ENCODE measurements around the gene KRTAP5-4.

Gene KRTAP5-4

DNA sequence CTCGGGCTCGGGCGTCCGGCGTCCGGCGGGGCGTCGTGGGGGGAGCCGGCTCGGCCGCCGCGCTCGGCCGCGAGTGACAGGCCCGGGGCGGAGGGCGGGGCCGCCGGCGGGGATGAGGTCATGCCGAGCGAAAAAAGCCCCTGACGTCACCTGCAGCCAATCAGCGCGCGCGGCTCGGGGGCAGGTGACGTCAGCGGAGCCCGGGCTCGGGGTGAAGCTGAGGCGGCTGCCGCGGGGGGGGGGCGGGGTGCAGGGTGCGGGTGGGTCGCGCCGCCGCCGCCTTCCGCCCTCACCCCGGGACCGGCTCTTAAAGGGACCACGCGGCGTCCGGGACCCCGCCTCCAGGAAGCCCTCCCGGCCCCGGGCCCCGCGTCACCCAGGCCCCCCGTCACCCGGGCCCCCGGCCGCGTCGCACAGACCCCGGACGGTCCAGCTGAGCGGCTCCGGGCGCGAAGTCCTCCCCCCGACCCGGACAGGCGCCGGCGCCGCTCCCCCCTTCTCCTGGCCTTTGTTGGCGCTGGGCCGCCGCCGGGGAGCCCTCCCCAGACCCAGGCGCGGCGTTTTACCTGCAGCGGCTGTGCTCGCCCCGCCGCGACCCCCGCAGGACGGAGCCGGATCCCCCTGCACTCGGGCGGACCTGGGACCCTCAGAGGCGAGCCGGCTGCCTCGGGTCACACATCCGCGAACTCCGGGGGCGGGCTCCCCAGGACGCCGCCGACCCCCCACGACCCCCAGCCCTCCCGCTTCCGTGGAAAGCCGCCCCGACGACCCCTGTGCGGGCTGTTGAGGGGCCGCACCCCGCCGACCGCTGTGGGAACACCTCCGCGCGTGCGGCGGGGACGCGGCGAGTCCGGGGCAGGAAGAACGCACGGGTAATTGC, 49.5 kb downstream of the KRTAP5-4 start, which contains the start of gene DUSP8:
Gene DUSP8 (minus strand): TSS at position 75 of the 880 bp plus-strand sequence. CDS start 6,445 bp downstream, outside the sequence.
- DNase-seq (ENCODE audit: low spot score) = peak; percentile 94

DNA sequence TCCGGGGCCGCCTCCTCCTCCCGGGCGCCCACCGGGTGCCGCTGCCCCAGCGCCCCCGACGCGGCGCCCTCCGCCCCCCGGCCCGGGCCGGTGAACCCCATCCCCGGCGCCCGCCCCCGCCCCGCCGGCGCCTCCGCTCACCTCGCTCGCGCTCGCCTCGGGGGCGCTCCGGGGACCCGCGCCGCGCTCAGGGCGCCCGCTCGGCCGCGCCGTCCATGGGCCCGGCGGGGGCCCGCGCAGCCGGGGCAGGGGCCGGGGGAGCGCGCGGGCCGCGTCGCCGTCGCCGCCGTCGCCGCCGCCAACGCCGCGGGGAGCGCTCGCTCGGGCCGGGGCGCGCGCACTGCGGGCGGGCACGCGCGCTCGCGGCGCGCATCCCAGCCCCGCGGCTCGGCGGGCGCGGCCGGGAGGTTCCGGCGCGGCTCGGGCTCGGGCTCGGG, 50.2 kb downstream of the KRTAP5-4 start:
- no peak for DNase-seq (ENCODE audit: low spot score)

All from CD4-positive, alpha-beta T cell treated with Interleukin-2 at 100 ng/mL for 4 hours (primary cell).